SK-N-SH (cell line): ENCODE measurements around the gene TAS2R3.

ENCODE experiments used
- POLR2AphosphoS5 ChIP-seq: IDR thresholded peaks from 2 replicates; pipeline ENCODE4 v1.6.1; 2012; ENCODE audit warnings: low read depth, low read length
- RCOR1 ChIP-seq: fragments of 150-350 bp; IDR thresholded peaks from 2 replicates; pipeline ENCODE4 v1.6.1; 2017; ENCODE audit warnings: antibody characterized with exemption, low read length
- SMC3 ChIP-seq: IDR thresholded peaks from 2 replicates; pipeline ENCODE4 v1.6.1; 2012; ENCODE audit warnings: low read depth, low read length, improper control_type of control experiment
- USF2 ChIP-seq: fragments of 150-350 bp; IDR thresholded peaks from 2 replicates; pipeline ENCODE4 v1.6.1; 2017; ENCODE audit warnings: antibody characterized with exemption, low read length, low read depth, borderline replicate concordance
- ZBTB33 ChIP-seq: IDR thresholded peaks from 2 replicates; pipeline ENCODE4 v1.4.0; 2012; ENCODE audit warnings: low read depth, borderline replicate concordance
- TF ChIP-seq, protein P1 (sequence below): fragments of 200-600 bp; sonication (generic); IDR thresholded peaks from 2 replicates; pipeline ENCODE4 v1.6.1; 2017; ENCODE audit warnings: antibody characterized with exemption, mild to moderate bottlenecking, moderate library complexity

DNA sequence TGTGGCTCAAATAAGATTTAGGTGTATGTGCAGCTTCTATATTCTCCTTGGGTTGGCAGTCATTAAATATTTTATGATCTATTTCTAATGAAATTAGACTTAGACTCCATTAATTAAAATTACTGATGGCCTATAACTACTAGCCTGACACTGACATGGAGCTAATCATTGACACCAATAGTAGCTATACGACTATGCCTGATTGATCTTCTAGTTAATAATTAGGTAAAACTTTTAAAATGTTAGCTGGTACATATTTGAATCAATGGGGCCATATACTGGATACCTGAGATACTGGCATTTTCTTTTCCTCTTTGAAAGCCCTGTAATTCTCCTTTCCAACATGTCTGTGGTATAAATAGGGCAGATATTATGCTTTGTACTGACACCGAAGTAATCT is 41.4 kb upstream of the TAS2R3 start:
- TF ChIP-seq SMC3 (no peak), USF2 (no peak), POLR2AphosphoS5 (no peak), ZBTB33 (no peak), RCOR1 (no peak)
- TF ChIP-seq, protein P1, sequence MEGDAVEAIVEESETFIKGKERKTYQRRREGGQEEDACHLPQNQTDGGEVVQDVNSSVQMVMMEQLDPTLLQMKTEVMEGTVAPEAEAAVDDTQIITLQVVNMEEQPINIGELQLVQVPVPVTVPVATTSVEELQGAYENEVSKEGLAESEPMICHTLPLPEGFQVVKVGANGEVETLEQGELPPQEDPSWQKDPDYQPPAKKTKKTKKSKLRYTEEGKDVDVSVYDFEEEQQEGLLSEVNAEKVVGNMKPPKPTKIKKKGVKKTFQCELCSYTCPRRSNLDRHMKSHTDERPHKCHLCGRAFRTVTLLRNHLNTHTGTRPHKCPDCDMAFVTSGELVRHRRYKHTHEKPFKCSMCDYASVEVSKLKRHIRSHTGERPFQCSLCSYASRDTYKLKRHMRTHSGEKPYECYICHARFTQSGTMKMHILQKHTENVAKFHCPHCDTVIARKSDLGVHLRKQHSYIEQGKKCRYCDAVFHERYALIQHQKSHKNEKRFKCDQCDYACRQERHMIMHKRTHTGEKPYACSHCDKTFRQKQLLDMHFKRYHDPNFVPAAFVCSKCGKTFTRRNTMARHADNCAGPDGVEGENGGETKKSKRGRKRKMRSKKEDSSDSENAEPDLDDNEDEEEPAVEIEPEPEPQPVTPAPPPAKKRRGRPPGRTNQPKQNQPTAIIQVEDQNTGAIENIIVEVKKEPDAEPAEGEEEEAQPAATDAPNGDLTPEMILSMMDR = no peak
